HG02885 (cell line): ENCODE data around the gene SH3PXD2A.

Experiments
- ATAC-seq: cut with Tn5 transposase; IDR thresholded peaks from one replicate; pipeline ENCODE4 v1.9.1; 2021; ENCODE audit warnings: mild to moderate bottlenecking; ENCODE audit not compliant: unreplicated experiment, poor library complexity

Gene SH3PXD2A

GRCh38 chr10:103660364-103661197 lies 194.8 kb downstream of the SH3PXD2A start:
- peak; percentile 14 for ATAC-seq

- peak; percentile 92 for ATAC-seq
These were observed 195.6 kb downstream of the SH3PXD2A start for GRCh38 chr10:103659674-103660363.

GRCh38 chr10:103658049-103658577 lies 197.3 kb downstream of the SH3PXD2A start:
- ATAC-seq: no peak

- no peak for ATAC-seq
These were observed 198.2 kb downstream of the SH3PXD2A start for GRCh38 chr10:103657061-103657591.

GRCh38 chr10:103654925-103655324 lies 200.5 kb downstream of the SH3PXD2A start:
- no peak for ATAC-seq

GRCh38 chr10:103653581-103654037 lies 201.8 kb downstream of the SH3PXD2A start:
- ATAC-seq: no peak

- ATAC-seq: no peak
These were observed 202.6 kb downstream of the SH3PXD2A start for GRCh38 chr10:103652599-103653281.

GRCh38 chr10:103651783-103652476 lies 203.4 kb downstream of the SH3PXD2A start:
- no peak for ATAC-seq

- no peak for ATAC-seq
These were observed 204.0 kb downstream of the SH3PXD2A start for GRCh38 chr10:103651333-103651732.

GRCh38 chr10:103649654-103650423 lies 205.5 kb downstream of the SH3PXD2A start:
- no peak for ATAC-seq

- no peak for ATAC-seq
These were observed 206.5 kb downstream of the SH3PXD2A start for GRCh38 chr10:103648636-103649532.

GRCh38 chr10:103648251-103648635 lies 207.1 kb downstream of the SH3PXD2A start:
- no peak for ATAC-seq

GRCh38 chr10:103646304-103646703 lies 209.1 kb downstream of the SH3PXD2A start:
- ATAC-seq: no peak

GRCh38 chr10:103645141-103646054 lies 210.0 kb downstream of the SH3PXD2A start:
- no peak for ATAC-seq

- no peak for ATAC-seq
These were observed 212.0 kb downstream of the SH3PXD2A start for GRCh38 chr10:103643381-103643780.

- ATAC-seq: no peak
These were observed 214.1 kb downstream of the SH3PXD2A start for GRCh38 chr10:103641326-103641725.
